Heart left ventricle (tissue), 16 donors: ENCODE results near the gene CCDC88A. TPM values are rescaled to one million over a fixed set of nuclear protein-coding genes. Genes with fewer than 3 reads are reported as not detected.

ENCODE experiments used
- ATAC-seq, 4 donors: fragments of 200-7000 bp; cut with Tn5 transposase; one replicate each; pipeline ENCODE4 v1.9.1; 2020 to 2022; ENCODE audit warnings: moderate library complexity in 4 of 4, mild to moderate bottlenecking in 3 of 4, moderate number of reproducible peaks in 1 of 4
- DNase-seq, 5 donors: peaks; one replicate each; pipeline ENCODE4 v3.0.0-alpha.2; 2020
- H3K27ac ChIP-seq, 12 donors: fragments of 200-600 bp; sonication (generic) in 4 of 12; one replicate each; pipeline versions ENCODE4 v1.5.0 to v1.8.0; 2016 to 2022; ENCODE audit warnings: mild to moderate bottlenecking in 2 of 12
- H3K27me3 ChIP-seq, 9 donors: fragments of 200-600 bp; sonication (generic) in 2 of 9; one replicate each; pipeline versions ENCODE4 v1.5.1 to v1.8.0; 2016 to 2022; ENCODE audit warnings: mild to moderate bottlenecking in 3 of 9
- H3K36me3 ChIP-seq, 9 donors: fragments of 200-600 bp; sonication (generic) in 2 of 9; one replicate each; pipeline versions ENCODE4 v1.5.0 to v1.8.0; 2018 to 2022; ENCODE audit warnings: mild to moderate bottlenecking in 2 of 9
- H3K4me1 ChIP-seq, 12 donors: fragments of 200-600 bp; sonication (generic) in 4 of 12; one replicate each; pipeline versions ENCODE4 v1.5.0 to v1.8.0; 2016 to 2022; ENCODE audit warnings: mild to moderate bottlenecking in 3 of 12
- H3K4me3 ChIP-seq, 12 donors: fragments of 200-600 bp; sonication (generic) in 4 of 12; one replicate each; pipeline versions ENCODE4 v1.5.0 to v1.8.0; 2017 to 2022; ENCODE audit warnings: mild to moderate bottlenecking in 9 of 12, moderate library complexity in 4 of 12
- H3K9me3 ChIP-seq, 12 donors: fragments of 200-600 bp; sonication (generic) in 4 of 12; one replicate each; pipeline versions ENCODE4 v1.5.0 to v1.8.0; 2016 to 2022; ENCODE audit warnings: mild to moderate bottlenecking in 1 of 12
- CTCF ChIP-seq, 12 donors: fragments of 200-600 bp; sonication (generic) in 4 of 12; IDR thresholded peaks; one replicate each; pipeline versions ENCODE4 v1.5.0 to v1.8.0; 2018 to 2022; ENCODE audit warnings: antibody characterized with exemption in 12 of 12, mild to moderate bottlenecking in 5 of 12
- POLR2A ChIP-seq, 2 donors: fragments of 450-650 bp; IDR thresholded peaks; one replicate each; pipeline ENCODE4 v1.6.1; 2017; ENCODE audit warnings: antibody characterized with exemption in 2 of 2, mild to moderate bottlenecking in 2 of 2, moderate library complexity in 2 of 2
- WGBS, 4 donors: extraction: QIAGEN DNeasy Blood & Tissue Kit in 2 of 4; methylation state at CpG; one replicate each; pipeline versions ENCODE4 v1.1.5 to v1.1.7; 2013 to 2018; 5-methylcytosine and 5-hydroxymethylcytosine counted together
- intact Hi-C, 10 donors: fragments of 100-400 bp; cut with DNase I; formaldehyde crosslinking; loops; one replicate each; pipeline versions ENCODE4 v1.11.1 to v1.14.2; 2022
- polyA plus RNA-seq, 2 donors: library from polyadenylated mRNA; stranded (reverse); fragments of 200-250 nt; gene quantifications; one replicate each; pipeline ENCODE4 v1.2.3, GENCODE V29; 2013
- total RNA-seq, 9 donors: library from RNA; depleted of rRNA in 2 of 9; stranded (reverse); fragments of >200 nt in 2 of 9; fragmentation: NEBNext Ultra II Directional in 3 of 9; extraction: Animal tissue kit (Norgen Biotek cat#: 25700) in 3 of 9; gene quantifications; one replicate each; pipeline versions ENCODE4 v1.1.0 to v1.2.4, GENCODE V29; 2016 to 2023
- donor health status: ischemic (EF 13 %, LVEDD 7.1; RV severe dilation, severe dysfunction).
- donor health status: healthy with polysubstance abuse.
- donor health status: DM: no; HTN: yes; CAD: no.
- donor health status: DM: no; HTN: no; CAD: no.
- donor health status: ischemic (EF 25% LVEDD 6.9; RV normal size, moderate dysfunction).
- donor health status: ischemic (EF 25% LVEDD 5.7; RV mildly dilated, moderate dysfunction).
- donor health status: healthy.
- donor health status: DM: yes; HTN: yes; CAD: no.
- donor health status: ischemic (EF 35%, LVEDD 5.7; RV mildly dilated, moderate dysfunction).
- donor health status: nonischemic (EF 11% LVEDD 7.7; RV severe dilation, severe dysfunction).
- donor health status: DM: yes; HTN: yes; CAD: no.
- donor health status: PGD.
- donor health status: ischemic (EF 29% LVEDD 5.4; RV normal size, mild dysfunction).
- donor health status: nonischemic (EF 23%, LVEDD 6.1; RV moderate dilation, normal function).

The CCDC88A gene
- total and polyA plus RNA-seq, 11 donors = 10.4 to 53.6 (median 24.4) TPM

- Histone ChIP-seq H3K27me3 (no peaks in the 10 kb centered on the region), H3K36me3 (peaks cover 0 to 73% (median 46%) of the 10 kb centered on the region in 9 donors), H3K4me3 (no peak overlapping the region), H3K27ac (no peak overlapping the region), H3K4me1 (no peaks in the 10 kb centered on the region), H3K9me3 (no peaks in the 10 kb centered on the region)
- WGBS, 4 donors = 95 to 99% (median 97%) methylated on average over 3 of the region's 3 CpGs
- DNase-seq (no peak), ATAC-seq (no peak)
- intact Hi-C loops = no loop called here
- TF ChIP-seq POLR2A (IDR thresholded peaks at IDR 0.05) = no peak
- TF ChIP-seq CTCF (IDR thresholded peaks at IDR 0.05) = no peak
Observed at GRCh38 chr2:55351672-55352071, 68.0 kb downstream of the CCDC88A start.

GRCh38 chr2:55345064-55345463 lies 74.6 kb downstream of the CCDC88A start:
- peaks cover 0 to 73% (median 51%) of the 10 kb centered on the region in 9 donors for H3K36me3 ChIP-seq

GRCh38 chr2:55338268-55338667 lies 81.4 kb downstream of the CCDC88A start:
- ATAC-seq (no peak), DNase-seq (no peak)
- Histone ChIP-seq H3K4me3 (no peak overlapping the region), H3K4me1 (no peaks in the 10 kb centered on the region), H3K36me3 (peaks cover 0 to 72% (median 41%) of the 10 kb centered on the region in 9 donors), H3K9me3 (no peaks in the 10 kb centered on the region), H3K27me3 (no peaks in the 10 kb centered on the region), H3K27ac (no peak overlapping the region)
- intact Hi-C loops = no loop called here
- TF ChIP-seq POLR2A (IDR thresholded peaks at IDR 0.05) = no peak
- no peak for TF ChIP-seq CTCF (IDR thresholded peaks at IDR 0.05)

More at GRCh38 chr2:55345064-55345463, 74.6 kb downstream of the CCDC88A start:
- no peak for ATAC-seq
- H3K9me3 ChIP-seq = no peaks in the 10 kb centered on the region
- 97 to 99% (median 98%) methylated on average over 4 of the region's 4 CpGs for WGBS, 4 donors
- no peaks in the 10 kb centered on the region for H3K27me3 ChIP-seq
- TF ChIP-seq CTCF (IDR thresholded peaks at IDR 0.05) (no peak), POLR2A (IDR thresholded peaks at IDR 0.05) (no peak)
- no peak for DNase-seq
- no peak overlapping the region for H3K4me3 ChIP-seq
- no peaks in the 10 kb centered on the region for H3K4me1 ChIP-seq
- no peak overlapping the region for H3K27ac ChIP-seq
- intact Hi-C loops = no loop called here

GRCh38 chr2:55334728-55335127 lies 84.9 kb downstream of the CCDC88A start:
- DNase-seq (no peak), ATAC-seq (no peak)
- no peaks in the 10 kb centered on the region for H3K4me1 ChIP-seq
- no peak overlapping the region for H3K27ac ChIP-seq
- peaks cover 0 to 82% (median 57%) of the 10 kb centered on the region in 9 donors for H3K36me3 ChIP-seq
- no peak overlapping the region for H3K4me3 ChIP-seq
- no peaks in the 10 kb centered on the region for H3K27me3 ChIP-seq
- 94 to 96% (median 96%) methylated on average over 2 of the region's 2 CpGs for WGBS, 4 donors
- H3K9me3 ChIP-seq = no peaks in the 10 kb centered on the region
- no peak for TF ChIP-seq CTCF (IDR thresholded peaks at IDR 0.05)
- no peak for TF ChIP-seq POLR2A (IDR thresholded peaks at IDR 0.05)
- intact Hi-C loops = no loop called here
